HepG2 (cell line): ENCODE measurements around the gene NUCB1. TPM values are rescaled to one million over a fixed set of nuclear protein-coding genes. Genes with fewer than 3 reads are reported as not detected.

Experiments used
- BORCS8-MEF2B ChIP-seq: sonication (generic); formaldehyde crosslinking; IDR thresholded peaks from 2 replicates; pipeline ENCODE4 v1.8.0; 2022; ENCODE audit warnings: mild to moderate bottlenecking, missing genetic modification reagents
- CBFB ChIP-seq: sonication (generic); formaldehyde crosslinking; IDR thresholded peaks from 2 replicates; pipeline ENCODE4 v1.4.0; 2020; ENCODE audit warnings: missing genetic modification reagents
- CEBPG ChIP-seq: IDR thresholded peaks from 2 replicates; pipeline ENCODE4 v1.6.1; 2016
- CENPT ChIP-seq: sonication (generic); formaldehyde crosslinking; IDR thresholded peaks from 2 replicates; pipeline ENCODE4 v1.8.0; 2022; ENCODE audit warnings: low read depth, mild to moderate bottlenecking, moderate library complexity, missing genetic modification reagents
- CREB1 ChIP-seq, 2 experiments: fragments of 450-650 bp in 1 of 2; IDR thresholded peaks; 2 replicates each; pipeline ENCODE4 v1.6.1; 2016 to 2017; ENCODE audit warnings: control low read depth in 1 of 2, mild to moderate bottlenecking in 1 of 2, missing compliant biosample characterization in 1 of 2, missing genetic modification characterization in 1 of 2
- DNMT3B ChIP-seq: conservative IDR thresholded peaks from 2 replicates; pipeline ENCODE4 v1.6.1; 2016; ENCODE audit warnings: missing biosample characterization, control low read depth
- ELF1 ChIP-seq: sonication (generic); formaldehyde crosslinking; IDR thresholded peaks from 2 replicates; pipeline ENCODE4 v1.4.0; 2020; ENCODE audit warnings: missing genetic modification reagents
- FIP1L1 ChIP-seq: fragments of 200-400 bp; formaldehyde crosslinking; IDR thresholded peaks from 2 replicates; pipeline ENCODE4 v1.6.1; 2018; ENCODE audit warnings: low read depth, mild to moderate bottlenecking, low read length, moderate library complexity, borderline replicate concordance; ENCODE audit not compliant: insufficient read depth
- FOSL2 ChIP-seq: sonication (generic); formaldehyde crosslinking; IDR thresholded peaks from 2 replicates; pipeline ENCODE4 v1.4.0; 2020; ENCODE audit warnings: missing genetic modification reagents
- ISL2 ChIP-seq: sonication (generic); formaldehyde crosslinking; IDR thresholded peaks from 2 replicates; pipeline ENCODE4 v1.5.0; 2020; ENCODE audit warnings: missing genetic modification reagents
- MIER3 ChIP-seq: IDR thresholded peaks from 2 replicates; pipeline ENCODE4 v1.6.1; 2016; ENCODE audit warnings: missing compliant biosample characterization, borderline replicate concordance
- MLLT10 ChIP-seq: sonication (generic); formaldehyde crosslinking; IDR thresholded peaks from 2 replicates; pipeline ENCODE4 v1.4.0; 2020; ENCODE audit warnings: missing genetic modification reagents
- MTA3 ChIP-seq: sonication (generic); formaldehyde crosslinking; IDR thresholded peaks from 2 replicates; pipeline ENCODE4 v1.4.0; 2020; ENCODE audit warnings: missing genetic modification reagents
- POLR2G ChIP-seq: fragments of 200-400 bp; formaldehyde crosslinking; IDR thresholded peaks from 2 replicates; pipeline ENCODE4 v1.6.1; 2018; ENCODE audit warnings: mild to moderate bottlenecking, low read depth, low read length, moderate library complexity
- RNF2 ChIP-seq: fragments of 450-650 bp; conservative IDR thresholded peaks from 2 replicates; pipeline ENCODE4 v1.6.1; 2016; ENCODE audit warnings: low read depth
- SRSF9 ChIP-seq: fragments of 200-400 bp; formaldehyde crosslinking; IDR thresholded peaks from 2 replicates; pipeline ENCODE4 v1.6.1; 2018; ENCODE audit warnings: borderline replicate concordance, mild to moderate bottlenecking, low read depth, low read length; ENCODE audit not compliant: insufficient read depth, poor library complexity, severe bottlenecking
- TEAD2 ChIP-seq: sonication (generic); formaldehyde crosslinking; IDR thresholded peaks from 2 replicates; pipeline ENCODE4 v1.9.0; 2021; ENCODE audit warnings: missing genetic modification reagents
- ZBTB38 ChIP-seq: sonication (generic); formaldehyde crosslinking; IDR thresholded peaks from 2 replicates; pipeline ENCODE4 v1.5.1; 2020; ENCODE audit warnings: mild to moderate bottlenecking, missing genetic modification reagents
- ZBTB8A ChIP-seq: sonication (generic); formaldehyde crosslinking; IDR thresholded peaks from 2 replicates; pipeline ENCODE4 v1.4.0; 2020; ENCODE audit warnings: mild to moderate bottlenecking, low read depth, missing genetic modification reagents, borderline replicate concordance
- ZFP41 ChIP-seq: sonication (generic); formaldehyde crosslinking; IDR thresholded peaks from 2 replicates; pipeline ENCODE4 v1.4.0; 2020; ENCODE audit warnings: mild to moderate bottlenecking, missing genetic modification reagents, borderline replicate concordance
- ZFX ChIP-seq: sonication (generic); formaldehyde crosslinking; IDR thresholded peaks from 2 replicates; pipeline ENCODE4 v1.4.0; 2020; ENCODE audit warnings: mild to moderate bottlenecking, low read depth, missing genetic modification reagents, moderate library complexity
- ZNF432 ChIP-seq: sonication (generic); formaldehyde crosslinking; IDR thresholded peaks from 2 replicates; pipeline ENCODE4 v1.5.0; 2020; ENCODE audit warnings: missing genetic modification reagents, mild to moderate bottlenecking, borderline replicate concordance
- ZNF510 ChIP-seq: sonication (generic); formaldehyde crosslinking; IDR thresholded peaks from 2 replicates; pipeline ENCODE4 v1.4.0; 2020; ENCODE audit warnings: low read depth, mild to moderate bottlenecking, missing genetic modification reagents
- ZNF572 ChIP-seq: sonication (generic); formaldehyde crosslinking; IDR thresholded peaks from 2 replicates; pipeline ENCODE4 v1.5.1; 2020; ENCODE audit warnings: mild to moderate bottlenecking, missing genetic modification reagents
- ZNF709 ChIP-seq: sonication (generic); formaldehyde crosslinking; IDR thresholded peaks from 2 replicates; pipeline ENCODE4 v1.5.0; 2020; ENCODE audit warnings: mild to moderate bottlenecking, missing genetic modification reagents
- ZNF768 ChIP-seq: sonication (generic); formaldehyde crosslinking; IDR thresholded peaks from 2 replicates; pipeline ENCODE4 v1.4.0; 2020; ENCODE audit warnings: missing genetic modification reagents
- polyA plus RNA-seq, 8 experiments: library from polyadenylated mRNA; depleted of rRNA in 3 of 8; stranded (reverse) in 7 of 8; unstranded in 1 of 8; fragments of >200 nt; fragmentation: Illumina TruSeq in 4 of 8; extraction: Trizol in 4 of 8; gene quantifications; 2 replicates each; pipeline versions ENCODE4 v1.2.1 to v1.2.3, GENCODE V29; 2011 to 2016; ENCODE audit warnings: low read depth in 4 of 8, missing spikeins in 1 of 8, mixed read lengths in 1 of 8; ENCODE audit not compliant: insufficient read depth in 1 of 8
- total RNA-seq, 5 experiments: library from RNA; depleted of rRNA; stranded (reverse); fragments of >200 nt; fragmentation: Illumina TruSeq; extraction: Trizol; gene quantifications; 2 replicates each; pipeline ENCODE4 v1.2.3, GENCODE V29; 2016; ENCODE audit warnings: low read depth in 1 of 5
- TF ChIP-seq, protein P1 (sequence below): sonication (generic); formaldehyde crosslinking; IDR thresholded peaks from 2 replicates; pipeline ENCODE4 v1.5.0; 2020; ENCODE audit warnings: mild to moderate bottlenecking, missing genetic modification reagents, moderate library complexity
- TF ChIP-seq, protein P2 (sequence below): sonication (generic); formaldehyde crosslinking; IDR thresholded peaks from 2 replicates; pipeline ENCODE4 v1.5.1; 2020; ENCODE audit warnings: mild to moderate bottlenecking, missing genetic modification reagents, moderate library complexity

Gene NUCB1
- total and polyA plus RNA-seq, 2 of the 13 experiments (the other 11 are each of a cell fraction or from before 2014, with no cell fraction given), result 82.3 to 106 TPM

DNA sequence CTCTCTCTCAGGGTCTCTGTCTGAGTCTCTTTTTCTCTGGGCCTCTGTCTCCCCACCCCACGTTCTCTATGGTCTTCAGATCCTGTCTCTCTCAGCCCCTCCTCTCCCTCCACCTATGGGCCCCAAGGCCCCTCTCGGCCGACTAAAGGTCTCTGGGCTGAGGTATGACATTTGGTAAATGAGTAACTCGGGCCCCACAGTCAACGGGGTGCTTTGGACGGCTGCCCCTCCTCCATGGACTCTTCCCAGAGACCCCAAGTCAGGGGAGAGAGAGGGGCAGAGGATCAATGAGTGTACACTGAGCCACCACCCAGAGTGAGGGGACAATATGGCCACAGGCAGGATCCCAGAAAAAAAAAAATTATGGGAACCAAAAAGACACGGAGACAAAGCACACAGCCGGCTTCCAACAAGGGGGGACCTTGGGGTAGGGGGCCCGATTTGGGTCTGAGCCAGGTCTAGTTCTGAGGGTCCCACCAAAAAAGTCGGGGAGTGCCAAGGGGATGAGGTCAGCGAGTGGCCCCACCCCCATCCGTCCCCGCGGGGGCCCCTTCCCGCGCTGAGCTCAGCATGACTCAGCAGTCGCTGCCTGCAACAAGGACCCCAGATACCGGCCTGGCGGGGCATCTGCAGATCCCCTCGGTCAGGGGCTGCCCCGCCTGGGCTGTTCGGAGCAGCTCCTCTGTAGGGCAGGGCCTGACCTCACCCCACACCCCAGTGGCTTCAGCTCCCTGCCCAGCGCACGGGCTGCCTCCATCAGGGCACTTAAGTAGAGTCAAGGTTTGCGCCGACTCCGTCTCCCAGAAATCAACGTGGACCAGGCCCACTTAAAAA, 63.5 kb downstream of the NUCB1 start (continued):
- TF ChIP-seq, protein P1, sequence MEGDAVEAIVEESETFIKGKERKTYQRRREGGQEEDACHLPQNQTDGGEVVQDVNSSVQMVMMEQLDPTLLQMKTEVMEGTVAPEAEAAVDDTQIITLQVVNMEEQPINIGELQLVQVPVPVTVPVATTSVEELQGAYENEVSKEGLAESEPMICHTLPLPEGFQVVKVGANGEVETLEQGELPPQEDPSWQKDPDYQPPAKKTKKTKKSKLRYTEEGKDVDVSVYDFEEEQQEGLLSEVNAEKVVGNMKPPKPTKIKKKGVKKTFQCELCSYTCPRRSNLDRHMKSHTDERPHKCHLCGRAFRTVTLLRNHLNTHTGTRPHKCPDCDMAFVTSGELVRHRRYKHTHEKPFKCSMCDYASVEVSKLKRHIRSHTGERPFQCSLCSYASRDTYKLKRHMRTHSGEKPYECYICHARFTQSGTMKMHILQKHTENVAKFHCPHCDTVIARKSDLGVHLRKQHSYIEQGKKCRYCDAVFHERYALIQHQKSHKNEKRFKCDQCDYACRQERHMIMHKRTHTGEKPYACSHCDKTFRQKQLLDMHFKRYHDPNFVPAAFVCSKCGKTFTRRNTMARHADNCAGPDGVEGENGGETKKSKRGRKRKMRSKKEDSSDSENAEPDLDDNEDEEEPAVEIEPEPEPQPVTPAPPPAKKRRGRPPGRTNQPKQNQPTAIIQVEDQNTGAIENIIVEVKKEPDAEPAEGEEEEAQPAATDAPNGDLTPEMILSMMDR (CRISPR knock-in tag), result no peak
- TF ChIP-seq CEBPG (CRISPR knock-in tag) (0 out of 2 replicates have a peak, but pooled peaks have one; percentile 34), ZNF572 (CRISPR knock-in tag) (no peak), FOSL2 (CRISPR knock-in tag) (peak; percentile 92), MIER3 (CRISPR knock-in tag) (no peak), ZNF709 (CRISPR knock-in tag) (no peak; the same call in 1 of the 2 replicates), RNF2 (no peak), ZFP41 (CRISPR knock-in tag) (no peak), DNMT3B (peak; percentile 81; the same call in 1 of the 2 replicates), ISL2 (CRISPR knock-in tag) (no peak; the same call in 1 of the 2 replicates), MLLT10 (CRISPR knock-in tag) (no peak), CREB1 (IDR thresholded peaks at IDR 0.05) (no peak), CREB1 (CRISPR knock-in tag; IDR thresholded peaks at IDR 0.05) (peak; percentile 71; the same call in 1 of the 2 replicates), TEAD2 (no peak), MTA3 (CRISPR knock-in tag) (no peak), ZFX (peak; percentile 47), ZBTB38 (CRISPR knock-in tag) (peak; percentile 58; the same call in 1 of the 2 replicates), ZNF768 (CRISPR knock-in tag) (peak; percentile 76), POLR2G (peak; percentile 42), SRSF9 (no peak), ZNF432 (CRISPR knock-in tag) (no peak), ZNF510 (CRISPR knock-in tag) (no peak), ELF1 (peak; percentile 16; the same call in 1 of the 2 replicates), FIP1L1 (peak; percentile 50; the same call in 1 of the 2 replicates), ZBTB8A (CRISPR knock-in tag) (no peak; the same call in 1 of the 2 replicates), CENPT (CRISPR knock-in tag) (no peak), CBFB (CRISPR knock-in tag) (peak; percentile 65; the same call in 1 of the 2 replicates), BORCS8-MEF2B (CRISPR knock-in tag) (peak; percentile 88; the same call in 1 of the 2 replicates)
- TF ChIP-seq, protein P2, sequence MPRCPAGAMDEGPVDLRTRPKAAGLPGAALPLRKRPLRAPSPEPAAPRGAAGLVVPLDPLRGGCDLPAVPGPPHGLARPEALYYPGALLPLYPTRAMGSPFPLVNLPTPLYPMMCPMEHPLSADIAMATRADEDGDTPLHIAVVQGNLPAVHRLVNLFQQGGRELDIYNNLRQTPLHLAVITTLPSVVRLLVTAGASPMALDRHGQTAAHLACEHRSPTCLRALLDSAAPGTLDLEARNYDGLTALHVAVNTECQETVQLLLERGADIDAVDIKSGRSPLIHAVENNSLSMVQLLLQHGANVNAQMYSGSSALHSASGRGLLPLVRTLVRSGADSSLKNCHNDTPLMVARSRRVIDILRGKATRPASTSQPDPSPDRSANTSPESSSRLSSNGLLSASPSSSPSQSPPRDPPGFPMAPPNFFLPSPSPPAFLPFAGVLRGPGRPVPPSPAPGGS (CRISPR knock-in tag), result no peak; the same call in 1 of the 2 replicates
